Activated naive CD4-positive, alpha-beta T cell treated with anti-CD3 and anti-CD28 coated beads, Interleukin-2, amount 50 U/mL, for 72 hours (primary cell): ENCODE measurements around the gene SCGB3A2. TPM values are rescaled to one million over a fixed set of nuclear protein-coding genes. Genes with fewer than 3 reads are reported as not detected.

ENCODE experiments used
- ATAC-seq, 2 donors: fragments of 150-1000 bp; cut with Tn5 transposase; 2 replicates each; pipeline ENCODE4 v1.10.0; 2021; ENCODE audit warnings: mild to moderate bottlenecking in 2 of 2, moderate library complexity in 2 of 2
- DNase-seq, 2 donors: peaks; one replicate each; pipeline ENCODE4 v3.0.0; 2021 to 2022; ENCODE audit warnings: low spot score in 2 of 2
- H3K27ac Mint-ChIP-seq, 2 donors: one replicate each; pipeline ENCODE4 v1.8.0; 2022; ENCODE audit warnings: mild to moderate bottlenecking in 2 of 2, mixed read lengths in 2 of 2
- H3K36me3 Mint-ChIP-seq, 2 donors: one replicate each; pipeline ENCODE4 v1.8.0; 2022; ENCODE audit warnings: mixed read lengths in 2 of 2
- H3K9me3 Mint-ChIP-seq, 2 donors: one replicate each; pipeline ENCODE4 v1.8.0; 2022; ENCODE audit warnings: mixed read lengths in 2 of 2
- total RNA-seq, 2 donors: library from RNA; stranded (reverse); gene quantifications; one replicate each; pipeline ENCODE4 v1.2.3, GENCODE V29; 2022

SCGB3A2 gene
- total RNA-seq, 2 donors from 2014 or later = not detected

GRCh38 chr5:147882586-147883313 is 4.2 kb downstream of the SCGB3A2 start:
- DNase-seq (no peak), ATAC-seq (no peak)

GRCh38 chr5:147887026-147887627 is 8.6 kb downstream of the SCGB3A2 start:
- no peak overlapping the region for H3K27ac Mint-ChIP-seq
- no peak for ATAC-seq
- DNase-seq = no peak
- H3K36me3 Mint-ChIP-seq = no peaks in the 10 kb centered on the region
- H3K9me3 Mint-ChIP-seq = peaks cover 0 to 4% of the 10 kb centered on the region in 2 donors

More at GRCh38 chr5:147882586-147883313, 4.2 kb downstream of the SCGB3A2 start:
- Mint-ChIP-seq H3K9me3 (peaks cover 0 to 4% of the 10 kb centered on the region in 2 donors), H3K27ac (no peak overlapping the region), H3K36me3 (no peaks in the 10 kb centered on the region)

- no peak overlapping the region for H3K27ac Mint-ChIP-seq
- H3K36me3 Mint-ChIP-seq = no peaks in the 10 kb centered on the region
- H3K9me3 Mint-ChIP-seq = peaks cover 0 to 4% of the 10 kb centered on the region in 2 donors
Observed at GRCh38 chr5:147887930-147888329, 9.4 kb downstream of the SCGB3A2 start.

GRCh38 chr5:147892696-147893296 is 14.3 kb downstream of the SCGB3A2 start:
- H3K27ac Mint-ChIP-seq = no peak overlapping the region
- H3K36me3 Mint-ChIP-seq = no peaks in the 10 kb centered on the region
- DNase-seq = no peak
- no peak for ATAC-seq
- peaks cover 0 to 4% of the 10 kb centered on the region in 2 donors for H3K9me3 Mint-ChIP-seq

More at GRCh38 chr5:147887930-147888329, 9.4 kb downstream of the SCGB3A2 start:
- ATAC-seq (no peak), DNase-seq (no peak)

- no peak overlapping the region for H3K27ac Mint-ChIP-seq
- peaks cover 0 to 4% of the 10 kb centered on the region in 2 donors for H3K9me3 Mint-ChIP-seq
- no peaks in the 10 kb centered on the region for H3K36me3 Mint-ChIP-seq
- no peak for DNase-seq
- no peak for ATAC-seq
Observed at GRCh38 chr5:147893820-147894219, 15.3 kb downstream of the SCGB3A2 start.

GRCh38 chr5:147895864-147896263 is 17.4 kb downstream of the SCGB3A2 start:
- ATAC-seq = no peak
- DNase-seq = no peak
- H3K36me3 Mint-ChIP-seq = no peaks in the 10 kb centered on the region
- H3K9me3 Mint-ChIP-seq = no peaks in the 10 kb centered on the region
- no peak overlapping the region for H3K27ac Mint-ChIP-seq

- Mint-ChIP-seq H3K36me3 (no peaks in the 10 kb centered on the region), H3K9me3 (no peaks in the 10 kb centered on the region), H3K27ac (no peak overlapping the region)
- ATAC-seq (no peak), DNase-seq (no peak)
Observed at GRCh38 chr5:147898875-147899401, 20.4 kb downstream of the SCGB3A2 start.

GRCh38 chr5:147901599-147902039 is 23.1 kb downstream of the SCGB3A2 start:
- ATAC-seq (no peak), DNase-seq (no peak)
- Mint-ChIP-seq H3K36me3 (no peaks in the 10 kb centered on the region), H3K27ac (no peak overlapping the region), H3K9me3 (no peaks in the 10 kb centered on the region)

GRCh38 chr5:147902609-147903115 is 24.2 kb downstream of the SCGB3A2 start:
- Mint-ChIP-seq H3K27ac (no peak overlapping the region), H3K36me3 (no peaks in the 10 kb centered on the region), H3K9me3 (no peaks in the 10 kb centered on the region)
- no peak for ATAC-seq
- DNase-seq = no peak

GRCh38 chr5:147904110-147904509 is 25.6 kb downstream of the SCGB3A2 start:
- DNase-seq = no peak
- Mint-ChIP-seq H3K27ac (no peak overlapping the region), H3K9me3 (peaks cover 0 to 3% of the 10 kb centered on the region in 2 donors), H3K36me3 (no peaks in the 10 kb centered on the region)
- peak in 1 of 2 donors; percentile 48 for ATAC-seq

GRCh38 chr5:147906326-147907095 is 28.0 kb downstream of the SCGB3A2 start, which contains the start of gene C5orf46:
TSS of gene C5orf46 (minus strand) at chr5:147906538. CDS start at chr5:147906501, 37 bp downstream.
- ATAC-seq (no peak), DNase-seq (no peak)
- Mint-ChIP-seq H3K9me3 (peaks cover 0 to 3% of the 10 kb centered on the region in 2 donors), H3K27ac (no peak within 1 kb of the TSS), H3K36me3 (no peaks in the 10 kb centered on the region)

GRCh38 chr5:147911427-147911826 is 32.9 kb downstream of the SCGB3A2 start:
- no peaks in the 10 kb centered on the region for H3K36me3 Mint-ChIP-seq
- H3K9me3 Mint-ChIP-seq = peaks cover 0 to 3% of the 10 kb centered on the region in 2 donors
- no peak for ATAC-seq
- H3K27ac Mint-ChIP-seq = no peak overlapping the region
- no peak for DNase-seq

GRCh38 chr5:147912011-147912410 is 33.5 kb downstream of the SCGB3A2 start:
- peaks cover 0 to 3% of the 10 kb centered on the region in 2 donors for H3K9me3 Mint-ChIP-seq
- no peak overlapping the region for H3K27ac Mint-ChIP-seq
- DNase-seq = no peak
- no peak for ATAC-seq
- no peaks in the 10 kb centered on the region for H3K36me3 Mint-ChIP-seq

GRCh38 chr5:147913786-147914185 is 35.3 kb downstream of the SCGB3A2 start:
- no peak overlapping the region for H3K27ac Mint-ChIP-seq
- no peak for DNase-seq
- no peaks in the 10 kb centered on the region for H3K9me3 Mint-ChIP-seq
- ATAC-seq = no peak
- H3K36me3 Mint-ChIP-seq = no peaks in the 10 kb centered on the region

GRCh38 chr5:147918101-147918685 is 39.7 kb downstream of the SCGB3A2 start:
- Mint-ChIP-seq H3K27ac (no peak overlapping the region), H3K36me3 (no peaks in the 10 kb centered on the region), H3K9me3 (no peaks in the 10 kb centered on the region)
- DNase-seq = no peak
- ATAC-seq = no peak

- ATAC-seq = no peak
- Mint-ChIP-seq H3K36me3 (no peaks in the 10 kb centered on the region), H3K27ac (no peak overlapping the region), H3K9me3 (no peaks in the 10 kb centered on the region)
- DNase-seq = no peak
Observed at GRCh38 chr5:147918899-147919298, 40.4 kb downstream of the SCGB3A2 start.
